Naive thymus-derived CD4-positive, alpha-beta T cell (primary cell): ENCODE data around the gene FHAD1. TPM values are rescaled to one million over a fixed set of nuclear protein-coding genes. Genes with fewer than 3 reads are reported as not detected.

ENCODE experiments used
- ATAC-seq: fragments of 150-1000 bp; cut with Tn5 transposase; 2 replicates; pipeline ENCODE4 v1.10.0; 2021; ENCODE audit warnings: mild to moderate bottlenecking, moderate library complexity
- CTCF ChIA-PET: fragments of 350-600 bp; sonication (Branson Sonifier 250); formaldehyde crosslinking; loops from one replicate; lab custom pipeline; 2021; ENCODE audit warnings: antibody characterized with exemption; lab: Charles Lee
- POLR2A ChIA-PET: fragments of 350-600 bp; sonication (Branson Sonifier 250); formaldehyde crosslinking; loops from one replicate; lab custom pipeline; 2021; ENCODE audit warnings: antibody characterized with exemption, inconsistent platforms; lab: Charles Lee
- DNase-seq, 9 donors: peaks; one replicate each; pipeline versions ENCODE4 v3.0.0 to v3.0.0-alpha.2; 2020 to 2022; ENCODE audit warnings: mixed read lengths in 1 of 9
- H3K27ac ChIP-seq: one replicate; pipeline ENCODE4 v1.7.0; 2013; ENCODE audit warnings: mild to moderate bottlenecking, low read depth, low read length, moderate library complexity
- H3K27me3 ChIP-seq, 2 donors: one replicate each; pipeline ENCODE4 v1.7.0; 2013; ENCODE audit warnings: low read length in 2 of 2, mild to moderate bottlenecking in 2 of 2, moderate library complexity in 2 of 2; ENCODE audit not compliant: control insufficient read depth in 2 of 2, insufficient read depth in 2 of 2
- H3K36me3 ChIP-seq, 3 experiments: 1 replicate in 2 of 3; 2 replicates in 1 of 3; pipeline ENCODE4 v1.7.0; 2013; ENCODE audit warnings: low read length in 3 of 3, mild to moderate bottlenecking in 3 of 3, moderate library complexity in 1 of 3; ENCODE audit not compliant: insufficient read depth in 3 of 3, control insufficient read depth in 2 of 3
- H3K4me1 ChIP-seq, 2 donors: one replicate each; pipeline ENCODE4 v1.7.0; 2013; ENCODE audit warnings: low read length in 2 of 2, mild to moderate bottlenecking in 2 of 2, moderate library complexity in 1 of 2; ENCODE audit not compliant: control insufficient read depth in 2 of 2, insufficient read depth in 2 of 2
- H3K4me3 ChIP-seq: 2 replicates; pipeline ENCODE4 v1.7.0; 2013; ENCODE audit warnings: mild to moderate bottlenecking, low read length
- H3K9me3 ChIP-seq, 3 experiments: 1 replicate in 2 of 3; 2 replicates in 1 of 3; pipeline ENCODE4 v1.7.0; 2013; ENCODE audit warnings: low read length in 3 of 3; ENCODE audit not compliant: control insufficient read depth in 2 of 3
- H3K27ac Mint-ChIP-seq, 9 donors: one replicate each; pipeline ENCODE4 v1.8.0; 2020 to 2022; ENCODE audit warnings: mixed read lengths in 9 of 9, mild to moderate bottlenecking in 8 of 9, moderate library complexity in 5 of 9, inconsistent platforms in 2 of 9
- H3K27me3 Mint-ChIP-seq, 5 donors: one replicate each; pipeline ENCODE4 v1.8.0; 2021 to 2022; ENCODE audit warnings: mixed read lengths in 5 of 5, mild to moderate bottlenecking in 1 of 5
- H3K36me3 Mint-ChIP-seq, 5 donors: one replicate each; pipeline ENCODE4 v1.8.0; 2020 to 2022; ENCODE audit warnings: mixed read lengths in 5 of 5, mild to moderate bottlenecking in 3 of 5, inconsistent platforms in 1 of 5
- H3K4me1 Mint-ChIP-seq, 7 donors: one replicate each; pipeline ENCODE4 v1.8.0; 2020 to 2022; ENCODE audit warnings: mixed read lengths in 7 of 7, mild to moderate bottlenecking in 3 of 7, inconsistent platforms in 1 of 7
- H3K4me3 Mint-ChIP-seq, 10 donors: one replicate each; pipeline ENCODE4 v1.8.0; 2020 to 2022; ENCODE audit warnings: mild to moderate bottlenecking in 10 of 10, mixed read lengths in 10 of 10, moderate library complexity in 6 of 10, inconsistent platforms in 2 of 10
- H3K9me3 Mint-ChIP-seq, 11 donors: one replicate each; pipeline ENCODE4 v1.8.0; 2020 to 2022; ENCODE audit warnings: mixed read lengths in 11 of 11, mild to moderate bottlenecking in 4 of 11, inconsistent platforms in 1 of 11, moderate library complexity in 1 of 11
- intact Hi-C, 2 donors: fragments of 100-400 bp; cut with micrococcal nuclease; formaldehyde crosslinking; loops; one replicate each; pipeline ENCODE4 v1.15.1; 2023
- polyA plus RNA-seq, 2 donors: library from polyadenylated mRNA; unstranded; fragments of 300-500 nt; fragmentation: Illumina TruSeq; gene quantifications; one replicate each; pipeline ENCODE4 v1.2.3, GENCODE V29; 2021
- total RNA-seq, 6 experiments: library from RNA in 5 of 6; stranded (reverse) in 5 of 6; gene quantifications; 1 replicate in 5 of 6; 2 replicates in 1 of 6; pipeline ENCODE4 v1.2.3 and lab custom pipeline; 2021 to 2026

FHAD1 gene
- total and polyA plus RNA-seq, 7 experiments from 2014 or later: 0.19 to 1.1 TPM; not detected in 5

DNA sequence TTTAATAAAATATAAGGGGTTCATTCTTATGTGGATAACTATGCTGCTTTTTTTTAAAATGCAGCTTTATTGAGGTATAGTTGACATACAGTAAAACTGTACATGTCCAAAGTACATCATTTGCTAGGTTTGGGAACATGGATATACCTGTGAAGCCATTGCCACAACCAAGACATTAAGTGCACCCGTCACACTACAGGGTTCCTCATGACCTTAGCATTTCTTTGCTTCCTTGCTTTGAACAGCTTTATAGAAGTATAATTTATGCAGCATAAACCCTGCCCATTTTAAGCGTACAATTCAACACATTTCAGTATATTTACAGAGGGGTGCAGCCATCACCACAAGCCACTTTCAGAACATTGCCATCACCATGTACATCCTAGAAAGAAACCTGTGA is 26.3 kb downstream of the FHAD1 start:
- ATAC-seq: no peak
- Mint-ChIP-seq H3K27me3 (peaks cover 18 to 59% (median 32%) of the 10 kb centered on the region in 5 donors), H3K36me3 (peaks cover 0 to 3% (median 0%) of the 10 kb centered on the region in 5 donors), H3K4me3 (no peak overlapping the region), H3K4me1 (peaks cover 0 to 4% (median 0%) of the 10 kb centered on the region in 7 donors), H3K9me3 (peaks cover 0 to 9% (median 0%) of the 10 kb centered on the region in 11 donors), H3K27ac (no peak overlapping the region)
- no peaks in the 10 kb centered on the region for H3K36me3 ChIP-seq
- intact Hi-C loops: no loop called here
- H3K4me1 ChIP-seq: no peaks in the 10 kb centered on the region
- ChIA-PET POLR2A (no interaction called here), CTCF (interaction anchor here (0.6 kb wide), 1 partner anchor 10 kb away, joined by 5 read pairs; no protein-coding TSS in a partner anchor)
- peaks cover 0 to 3% of the 10 kb centered on the region in 2 donors for H3K27me3 ChIP-seq
- DNase-seq: no peak
- no peak overlapping the region for H3K4me3 ChIP-seq
- no peaks in the 10 kb centered on the region for H3K9me3 ChIP-seq
- no peak overlapping the region for H3K27ac ChIP-seq

DNA sequence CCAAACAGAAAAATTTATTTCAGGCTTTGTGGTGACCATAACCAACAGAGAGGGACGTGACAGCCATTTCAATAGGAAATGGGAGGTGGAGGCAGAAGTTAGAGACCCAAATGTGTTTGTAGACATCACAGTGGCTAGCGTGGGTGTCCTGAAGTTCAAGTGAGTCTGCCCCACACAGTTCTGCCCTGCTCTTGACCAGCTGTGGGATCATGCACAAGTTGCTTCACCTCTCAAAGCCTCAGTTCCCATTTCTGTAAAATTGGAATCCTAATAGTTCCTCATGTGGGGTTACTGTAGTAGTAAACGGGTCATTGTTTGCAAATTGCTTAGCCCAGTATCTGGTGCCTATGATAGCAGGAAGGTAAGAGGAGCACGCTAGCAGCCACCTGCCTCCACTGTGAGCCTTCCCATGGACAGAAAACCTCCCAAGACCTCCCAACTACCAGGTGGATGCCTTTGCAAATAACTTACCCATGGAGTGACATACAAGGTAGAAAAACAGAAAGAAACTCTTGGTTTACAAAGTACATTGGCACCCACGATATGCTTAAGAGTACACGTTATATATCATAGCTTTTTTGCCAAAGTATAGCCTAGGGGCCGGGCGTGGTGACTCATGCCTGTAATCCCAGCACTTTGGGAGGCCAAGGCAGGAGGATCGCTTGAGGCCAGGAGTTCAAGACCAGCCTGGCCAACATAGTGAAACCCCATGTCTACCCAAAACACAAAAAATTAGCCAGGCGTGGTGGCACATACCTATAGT is 29.1 kb downstream of the FHAD1 start:
- ChIA-PET POLR2A (no interaction called here), CTCF (interaction anchor here (0.8 kb wide), 1 partner anchor 15 kb away, joined by 3 read pairs; no protein-coding TSS in a partner anchor)
- DNase-seq (no peak), ATAC-seq (no peak)
- Histone ChIP-seq H3K4me3 (no peak overlapping the region), H3K36me3 (no peaks in the 10 kb centered on the region), H3K27me3 (no peaks in the 10 kb centered on the region), H3K4me1 (no peaks in the 10 kb centered on the region), H3K27ac (no peak overlapping the region), H3K9me3 (no peaks in the 10 kb centered on the region)
- H3K4me3 Mint-ChIP-seq: no peak overlapping the region
- no peak overlapping the region for H3K27ac Mint-ChIP-seq
- H3K9me3 Mint-ChIP-seq: no peaks in the 10 kb centered on the region
- H3K27me3 Mint-ChIP-seq: peaks cover 8 to 53% (median 28%) of the 10 kb centered on the region in 5 donors
- H3K36me3 Mint-ChIP-seq: no peaks in the 10 kb centered on the region
- intact Hi-C loops: no loop called here
- peaks cover 0 to 4% (median 0%) of the 10 kb centered on the region in 7 donors for H3K4me1 Mint-ChIP-seq

DNA sequence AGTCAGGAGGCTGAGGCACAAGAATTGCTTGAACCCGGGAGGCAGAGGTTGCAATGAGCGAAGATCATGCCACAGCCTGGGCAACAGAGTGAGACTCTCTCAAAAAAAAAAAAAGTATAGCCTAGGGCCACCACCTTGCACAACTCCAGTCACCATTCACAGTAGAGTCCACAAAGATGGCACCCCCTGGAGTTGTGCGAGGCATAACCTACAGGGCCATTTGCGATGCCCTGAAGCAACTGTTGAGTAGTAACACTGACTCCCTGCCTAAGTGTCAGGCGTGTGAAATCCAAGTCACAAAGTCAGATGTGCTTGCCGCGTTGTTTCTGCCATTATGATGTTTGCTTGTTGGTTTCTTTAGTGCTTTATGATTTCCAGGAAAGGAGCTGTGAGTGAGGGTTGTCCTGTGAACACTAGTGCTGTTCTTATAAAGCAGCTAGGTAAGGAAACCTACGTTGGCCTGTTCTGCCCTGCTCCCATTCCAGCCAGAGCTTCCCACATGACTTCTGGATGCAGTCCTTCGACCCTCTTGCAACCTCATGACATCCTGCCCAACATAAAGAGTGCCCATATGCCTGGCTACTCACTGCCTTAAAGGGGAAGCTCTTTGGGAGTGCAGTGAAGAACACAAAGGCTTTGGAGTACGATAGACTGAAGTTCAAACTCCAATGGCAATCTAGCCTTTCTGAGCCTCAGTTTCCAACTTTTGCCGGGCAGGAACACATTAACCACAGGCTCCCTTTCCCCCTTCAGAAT is 29.8 kb downstream of the FHAD1 start:
- Mint-ChIP-seq H3K27ac (no peak overlapping the region), H3K9me3 (no peaks in the 10 kb centered on the region), H3K36me3 (no peaks in the 10 kb centered on the region), H3K4me1 (peaks cover 0 to 4% (median 0%) of the 10 kb centered on the region in 7 donors), H3K4me3 (no peak overlapping the region), H3K27me3 (peaks cover 10 to 54% (median 27%) of the 10 kb centered on the region in 5 donors)
- ATAC-seq: no peak
- CTCF ChIA-PET: no interaction called here
- Histone ChIP-seq H3K4me3 (no peak overlapping the region), H3K27ac (no peak overlapping the region), H3K36me3 (no peaks in the 10 kb centered on the region), H3K9me3 (no peaks in the 10 kb centered on the region), H3K27me3 (no peaks in the 10 kb centered on the region), H3K4me1 (no peaks in the 10 kb centered on the region)
- POLR2A ChIA-PET: no interaction called here
- intact Hi-C loops: no loop called here
- DNase-seq: no peak

DNA sequence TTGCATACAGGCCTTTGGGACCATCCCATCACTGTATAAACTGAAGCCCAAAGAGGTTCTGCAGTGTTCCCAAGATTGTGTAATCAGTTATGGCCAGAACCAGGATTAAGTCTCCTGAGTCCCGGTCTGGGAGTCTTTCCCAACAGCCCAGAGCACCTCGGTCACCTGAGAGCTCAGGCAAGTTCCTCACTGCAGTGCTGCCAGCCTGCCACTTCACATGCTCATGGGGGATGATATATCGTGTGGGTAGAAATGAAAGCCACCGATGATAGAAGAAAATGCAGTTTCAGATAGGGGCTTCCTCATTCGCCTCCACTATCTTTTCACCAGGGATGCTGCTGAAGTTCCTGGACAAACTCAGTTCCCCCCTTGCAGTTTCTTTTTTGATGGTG is 30.4 kb downstream of the FHAD1 start:
- H3K9me3 Mint-ChIP-seq: no peaks in the 10 kb centered on the region

DNA sequence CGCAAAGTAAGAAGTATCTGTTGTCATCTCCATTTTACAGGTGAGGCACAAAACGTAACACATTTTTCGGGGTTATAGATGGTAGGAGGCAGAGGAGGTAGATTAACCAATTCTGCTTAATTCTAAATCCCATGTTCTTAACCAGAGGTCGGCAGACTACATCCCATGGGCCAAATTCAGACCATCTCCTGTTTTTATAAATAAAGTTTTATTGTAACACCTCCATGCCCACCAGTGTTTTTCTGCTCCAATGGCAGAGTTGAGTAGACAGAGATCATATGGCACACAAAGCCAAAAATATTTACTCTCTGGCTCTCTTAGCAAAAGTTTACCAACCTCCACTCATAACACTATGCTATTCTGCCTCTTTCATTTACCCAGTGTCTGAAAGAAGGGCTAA is 30.9 kb downstream of the FHAD1 start:
- ATAC-seq (no peak), DNase-seq (no peak)
- ChIA-PET CTCF (no interaction called here), POLR2A (no interaction called here)
- no peaks in the 10 kb centered on the region for H3K4me1 ChIP-seq
- Mint-ChIP-seq H3K27ac (no peak overlapping the region), H3K4me1 (no peaks in the 10 kb centered on the region), H3K9me3 (no peaks in the 10 kb centered on the region), H3K27me3 (peaks cover 4 to 50% (median 18%) of the 10 kb centered on the region in 5 donors), H3K4me3 (no peak overlapping the region), H3K36me3 (no peaks in the 10 kb centered on the region)
- no peaks in the 10 kb centered on the region for H3K9me3 ChIP-seq
- intact Hi-C loops: no loop called here
- no peak overlapping the region for H3K4me3 ChIP-seq
- no peaks in the 10 kb centered on the region for H3K36me3 ChIP-seq
- H3K27ac ChIP-seq: no peak overlapping the region
- no peaks in the 10 kb centered on the region for H3K27me3 ChIP-seq

More for the DNA sequence above, 30.4 kb downstream of the FHAD1 start:
- Mint-ChIP-seq H3K36me3 (no peaks in the 10 kb centered on the region), H3K4me3 (no peak overlapping the region), H3K27me3 (peaks cover 6 to 51% (median 23%) of the 10 kb centered on the region in 5 donors), H3K4me1 (peaks cover 0 to 3% (median 0%) of the 10 kb centered on the region in 7 donors), H3K27ac (no peak overlapping the region)
- Histone ChIP-seq H3K27me3 (no peaks in the 10 kb centered on the region), H3K36me3 (no peaks in the 10 kb centered on the region), H3K9me3 (no peaks in the 10 kb centered on the region), H3K4me1 (no peaks in the 10 kb centered on the region), H3K27ac (no peak overlapping the region), H3K4me3 (no peak overlapping the region)
- CTCF ChIA-PET: no interaction called here
- DNase-seq: no peak
- POLR2A ChIA-PET: no interaction called here
- no peak for ATAC-seq
- intact Hi-C loops: no loop called here

DNA sequence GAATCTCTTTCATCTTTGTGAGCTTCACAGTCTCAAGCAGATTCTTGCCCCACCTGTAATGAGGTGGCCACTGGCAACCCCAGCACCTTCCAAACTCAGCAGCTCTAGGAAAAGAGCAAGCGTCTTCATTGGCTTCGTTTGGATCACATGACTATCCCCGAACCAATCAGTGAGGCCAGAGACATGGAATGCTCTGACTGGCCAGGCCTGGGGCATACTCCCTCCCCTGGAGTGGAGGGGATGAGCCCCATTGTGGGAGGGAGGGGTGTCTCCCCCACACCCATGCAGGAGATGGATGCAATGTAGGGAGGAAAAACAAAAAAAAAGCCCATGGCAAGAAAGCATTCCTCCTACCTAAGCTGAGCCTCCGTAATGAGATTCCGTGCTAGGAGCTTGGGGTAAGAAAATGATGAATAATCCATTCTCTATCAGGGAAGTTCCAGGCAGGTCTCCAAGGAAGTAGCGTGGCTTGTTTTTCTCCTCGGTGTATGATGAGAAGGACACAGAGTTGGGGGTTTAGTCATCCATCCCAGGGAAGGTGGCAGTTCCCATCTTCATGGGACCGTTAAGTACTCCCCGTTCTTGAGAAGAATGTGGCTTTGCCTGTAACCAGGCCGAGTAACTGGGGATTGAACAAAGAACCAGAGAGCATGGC is 32.7 kb downstream of the FHAD1 start:
- intact Hi-C loops: no loop called here
- Histone ChIP-seq H3K4me3 (no peak overlapping the region), H3K4me1 (no peaks in the 10 kb centered on the region), H3K27me3 (no peaks in the 10 kb centered on the region), H3K27ac (no peak overlapping the region), H3K9me3 (no peaks in the 10 kb centered on the region), H3K36me3 (no peaks in the 10 kb centered on the region)
- H3K4me3 Mint-ChIP-seq: no peak overlapping the region
- ChIA-PET POLR2A (interaction anchor here (0.6 kb wide), 1 partner anchor 1826 kb away, joined by 3 read pairs; no protein-coding TSS in a partner anchor), CTCF (interaction anchor here (0.7 kb wide), 1 partner anchor 194 kb away, joined by 4 read pairs; no protein-coding TSS in a partner anchor)
- DNase-seq (no peak), ATAC-seq (no peak)
- no peaks in the 10 kb centered on the region for H3K9me3 Mint-ChIP-seq
- H3K4me1 Mint-ChIP-seq: no peaks in the 10 kb centered on the region
- H3K27ac Mint-ChIP-seq: no peak overlapping the region
- H3K27me3 Mint-ChIP-seq: peaks cover 6 to 38% (median 19%) of the 10 kb centered on the region in 5 donors
- no peaks in the 10 kb centered on the region for H3K36me3 Mint-ChIP-seq
